ENCODE data around the gene PAM. TPM values are rescaled to one million over a fixed set of nuclear protein-coding genes. Genes with fewer than 3 reads are reported as not detected.

Gene PAM
- total RNA-seq, 6 experiments from 2014 or later, result 164 to 266 (median 182) TPM

GRCh38 chr5:102811972-102812371, 56.9 kb downstream of the PAM start:
- DNase-seq, result peak; percentile 46
- peaks cover 5% of the 10 kb centered on the region; the same call in 1 of the 2 replicates for H3K36me3 Mint-ChIP-seq (ENCODE audit: low read depth)
- no peak overlapping the region for H3K4me3 Mint-ChIP-seq
- H3K9me3 Mint-ChIP-seq, result no peaks in the 10 kb centered on the region
- TF ChIP-seq CTCF (IDR thresholded peaks at IDR 0.05), result no peak
- H3K4me1 Mint-ChIP-seq (ENCODE audit: low read depth), result peaks cover 58% of the 10 kb centered on the region
- H3K27ac Mint-ChIP-seq, result no peak overlapping the region
- no peaks in the 10 kb centered on the region for H3K27me3 Mint-ChIP-seq (ENCODE audit: insufficient read depth)

DNA sequence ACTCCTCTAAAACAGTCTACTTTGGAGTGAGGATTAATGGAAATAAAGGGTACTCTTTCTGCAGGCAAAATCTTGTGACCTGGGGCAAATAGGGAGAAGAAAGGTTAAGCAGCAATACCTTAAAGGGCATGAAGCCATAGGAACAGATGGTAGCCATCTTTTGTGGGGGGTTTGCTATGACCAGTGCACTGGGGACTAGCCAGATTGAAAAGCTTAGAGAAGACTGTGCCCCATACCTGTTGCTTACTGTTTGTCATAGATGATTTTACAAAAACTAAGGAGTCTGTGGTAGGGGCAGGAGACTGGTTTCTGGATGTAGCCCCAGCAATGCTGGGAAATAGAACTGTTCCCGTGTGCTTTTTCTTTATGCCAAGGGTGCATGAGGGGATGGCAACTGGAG, 58.6 kb downstream of the PAM start:
- Mint-ChIP-seq H3K9me3 (no peaks in the 10 kb centered on the region), H3K4me3 (no peak overlapping the region), H3K4me1 (ENCODE audit: low read depth) (peaks cover 40% of the 10 kb centered on the region), H3K27me3 (ENCODE audit: insufficient read depth) (no peaks in the 10 kb centered on the region), H3K27ac (no peak overlapping the region), H3K36me3 (ENCODE audit: low read depth) (peaks cover 5% of the 10 kb centered on the region; the same call in 1 of the 2 replicates)
- DNase-seq, result no peak
- no peak for TF ChIP-seq CTCF (IDR thresholded peaks at IDR 0.05)

DNA sequence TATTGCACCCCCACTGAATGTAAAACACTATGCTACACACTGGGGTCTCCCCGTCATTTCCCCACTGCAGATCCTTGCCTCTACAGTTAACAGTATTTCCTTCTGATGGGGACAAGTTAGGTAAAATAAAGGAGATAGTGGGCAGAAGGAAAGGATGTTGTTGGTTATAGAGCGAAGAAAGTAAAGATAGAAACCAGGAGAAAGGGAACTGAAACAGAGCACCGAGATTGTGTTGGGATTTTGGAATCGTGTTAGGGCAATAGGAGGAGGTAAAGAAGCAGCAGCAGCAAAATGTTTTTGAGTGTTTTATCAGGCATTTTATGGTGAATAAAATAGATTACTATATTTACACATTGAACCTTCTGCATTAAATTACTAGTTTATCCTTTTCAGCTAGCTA, 60.0 kb downstream of the PAM start:
- Mint-ChIP-seq H3K4me1 (ENCODE audit: low read depth) (peaks cover 28% of the 10 kb centered on the region), H3K27me3 (ENCODE audit: insufficient read depth) (no peaks in the 10 kb centered on the region), H3K4me3 (no peak overlapping the region), H3K27ac (no peak overlapping the region), H3K9me3 (no peaks in the 10 kb centered on the region), H3K36me3 (ENCODE audit: low read depth) (peaks cover 5% of the 10 kb centered on the region; the same call in 1 of the 2 replicates)
- DNase-seq, result no peak
- no peak for TF ChIP-seq CTCF (IDR thresholded peaks at IDR 0.05)

DNA sequence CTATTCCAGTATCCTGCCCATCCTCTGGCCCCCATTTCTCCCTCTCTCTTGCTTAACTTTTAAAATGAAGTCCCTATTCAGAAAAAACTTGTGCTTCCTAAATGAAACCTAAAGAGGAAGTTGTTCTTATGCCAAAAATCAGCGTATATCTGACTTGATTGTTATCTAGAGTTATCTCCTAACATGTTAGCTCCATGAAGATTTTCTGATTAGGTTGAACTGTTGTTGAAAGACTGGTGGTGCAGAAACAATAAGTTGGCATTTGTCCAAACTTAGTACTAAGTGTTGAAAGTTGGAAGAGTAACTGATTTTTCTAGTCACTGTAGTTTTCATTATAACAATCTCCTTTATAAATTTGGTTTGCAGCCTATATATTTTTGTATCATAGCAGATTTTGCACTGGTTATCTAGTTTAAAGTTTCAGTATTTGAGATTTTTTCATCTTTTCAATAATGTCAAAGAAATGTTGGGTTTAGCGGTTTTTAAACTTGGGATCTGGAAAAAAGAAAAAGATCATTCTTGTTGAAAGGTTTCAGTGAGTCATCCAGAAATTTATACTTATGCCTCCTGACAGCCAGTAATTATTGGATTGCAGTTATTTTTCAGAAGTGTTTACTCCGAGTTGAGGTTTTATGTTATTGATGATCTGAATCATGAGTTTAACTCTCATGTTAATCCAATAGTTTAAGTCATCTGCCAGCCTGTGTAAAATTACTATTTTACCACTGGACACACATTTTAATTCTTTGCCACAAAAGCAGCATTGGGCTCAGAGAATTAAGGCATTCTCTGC, 60.6 kb downstream of the PAM start:
- Mint-ChIP-seq H3K27ac (no peak overlapping the region), H3K9me3 (no peaks in the 10 kb centered on the region), H3K27me3 (ENCODE audit: insufficient read depth) (no peaks in the 10 kb centered on the region), H3K4me3 (no peak overlapping the region), H3K4me1 (ENCODE audit: low read depth) (peaks cover 28% of the 10 kb centered on the region), H3K36me3 (ENCODE audit: low read depth) (peaks cover 5% of the 10 kb centered on the region; the same call in 1 of the 2 replicates)
- no peak for TF ChIP-seq CTCF (IDR thresholded peaks at IDR 0.05)
- DNase-seq, result no peak

- no peak for DNase-seq
- Mint-ChIP-seq H3K27ac (no peak overlapping the region), H3K27me3 (ENCODE audit: insufficient read depth) (no peaks in the 10 kb centered on the region), H3K9me3 (no peaks in the 10 kb centered on the region), H3K36me3 (ENCODE audit: low read depth) (no peaks in the 10 kb centered on the region), H3K4me3 (no peak overlapping the region), H3K4me1 (ENCODE audit: low read depth) (peaks cover 27% of the 10 kb centered on the region)
- TF ChIP-seq CTCF (IDR thresholded peaks at IDR 0.05), result no peak
Measured at GRCh38 chr5:102818345-102818744, 63.2 kb downstream of the PAM start.
